OCI-LY1 (cell line): ENCODE results near the gene TIPRL.

ENCODE experiments used
- H2AFZ ChIP-seq: fragments of 200-600 bp; sonication (generic), shearing (Covaris generic); 2 replicates; pipeline ENCODE4 v1.6.0; 2014; ENCODE audit warnings: antibody characterized with exemption, mild to moderate bottlenecking, low read length
- H3F3A ChIP-seq: fragments of 200-600 bp; sonication (generic), shearing (Covaris generic); 2 replicates; pipeline ENCODE4 v1.6.0; 2014; ENCODE audit warnings: mild to moderate bottlenecking, antibody characterized with exemption, low read length, moderate library complexity; ENCODE audit not compliant: insufficient read depth
- H3K27ac ChIP-seq: fragments of 200-600 bp; sonication (generic); 2 replicates; pipeline ENCODE4 v1.5.1; 2014; ENCODE audit warnings: low read length, mixed run types, mild to moderate bottlenecking, low read depth; ENCODE audit not compliant: poor library complexity, severe bottlenecking
- H3K27me3 ChIP-seq: fragments of 200-600 bp; sonication (generic); 2 replicates; pipeline ENCODE4 v1.6.0; 2014; ENCODE audit warnings: antibody characterized with exemption, mild to moderate bottlenecking, low read length, moderate library complexity; ENCODE audit not compliant: insufficient read depth
- H3K36me3 ChIP-seq: fragments of 200-600 bp; sonication (generic); 2 replicates; pipeline ENCODE4 v1.6.1; 2014; ENCODE audit warnings: mild to moderate bottlenecking, antibody characterized with exemption, low read length, moderate library complexity, mixed read lengths; ENCODE audit not compliant: insufficient read depth
- H3K4me1 ChIP-seq: fragments of 200-600 bp; sonication (generic); 2 replicates; pipeline ENCODE4 v1.5.1; 2014; ENCODE audit warnings: mild to moderate bottlenecking, low read length, moderate library complexity; ENCODE audit not compliant: insufficient read depth, severe bottlenecking
- H3K4me2 ChIP-seq: fragments of 200-600 bp; sonication (generic), shearing (Covaris generic); 2 replicates; pipeline ENCODE4 v1.6.1; 2014; ENCODE audit warnings: low read length
- H3K4me3 ChIP-seq: fragments of 200-600 bp; sonication (generic); 2 replicates; pipeline ENCODE4 v1.5.1; 2014; ENCODE audit warnings: low read length, low read depth, mild to moderate bottlenecking, mixed read lengths; ENCODE audit not compliant: poor library complexity, severe bottlenecking
- H3K79me2 ChIP-seq: fragments of 200-600 bp; shearing (Covaris generic); 2 replicates; pipeline ENCODE4 v1.6.1; 2016; ENCODE audit warnings: mixed run types, low read length, mixed read lengths; ENCODE audit not compliant: insufficient read depth
- H3K9ac ChIP-seq: fragments of 200-600 bp; sonication (generic), shearing (Covaris generic); 2 replicates; pipeline ENCODE4 v1.6.1; 2014; ENCODE audit warnings: mild to moderate bottlenecking, low read length, mixed read lengths
- H3K9me2 ChIP-seq: fragments of 200-600 bp; sonication (generic), shearing (Covaris generic); 2 replicates; pipeline ENCODE4 v1.6.1; 2014; ENCODE audit warnings: low read depth, mild to moderate bottlenecking, low read length, mixed read lengths
- H3K9me3 ChIP-seq: fragments of 200-600 bp; shearing (Covaris generic); 2 replicates; pipeline ENCODE4 v1.6.1; 2014; ENCODE audit warnings: low read length, mixed read lengths
- H4K20me1 ChIP-seq: fragments of 200-600 bp; sonication (generic), shearing (Covaris generic); 2 replicates; pipeline ENCODE4 v1.6.0; 2016; ENCODE audit warnings: mild to moderate bottlenecking, low read length; ENCODE audit not compliant: insufficient read depth
- EZH2 ChIP-seq: fragments of 200-600 bp; sonication (generic), shearing (Covaris generic); IDR thresholded peaks from 2 replicates; pipeline ENCODE4 v1.8.0; 2017; ENCODE audit warnings: borderline replicate concordance, mixed run types, mild to moderate bottlenecking, antibody characterized with exemption, low read length, moderate library complexity, mixed read lengths
- TF ChIP-seq, protein P1 (sequence below): fragments of 200-600 bp; sonication (generic), shearing (Covaris generic); IDR thresholded peaks from 2 replicates; pipeline ENCODE4 v1.5.1; 2017; ENCODE audit warnings: mild to moderate bottlenecking, antibody characterized with exemption, low read length, moderate library complexity, mixed read lengths

Gene TIPRL

DNA sequence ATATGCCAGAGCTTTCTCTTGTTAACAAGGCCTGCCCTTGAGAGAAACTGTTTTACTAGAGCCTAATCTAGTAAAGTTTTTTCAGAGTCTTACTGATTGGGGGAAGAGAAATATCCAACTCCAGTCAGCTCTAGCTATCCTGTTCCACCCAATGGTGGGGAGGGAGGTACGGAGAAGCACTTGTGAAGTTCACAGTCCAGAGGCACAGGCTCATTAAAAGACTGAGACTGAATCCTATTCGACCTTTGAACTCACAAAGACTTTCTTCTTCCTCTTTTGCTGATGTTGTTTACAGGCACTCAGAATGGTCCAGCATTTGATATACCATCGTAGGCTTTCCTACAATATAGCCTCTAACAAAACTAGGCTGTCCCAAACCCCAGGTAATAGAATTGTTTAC, 31.6 kb downstream of the TIPRL start:
- Histone ChIP-seq H3K9me3 (peaks cover 6% of the 10 kb centered on the region; the same call in 1 of the 2 replicates), H3K27ac (no peak overlapping the region), H4K20me1 (no peaks in the 10 kb centered on the region), H3K4me1 (no peaks in the 10 kb centered on the region), H3K79me2 (no peaks in the 10 kb centered on the region), H3K27me3 (no peaks in the 10 kb centered on the region), H3K9me2 (no peaks in the 10 kb centered on the region), H3K9ac (no peak overlapping the region), H3K4me3 (no peak overlapping the region), H3K4me2 (no peak overlapping the region), H3K36me3 (no peaks in the 10 kb centered on the region; the same call in 1 of the 2 replicates), H2AFZ (no peak overlapping the region), H3F3A (no peaks in the 10 kb centered on the region)
- TF ChIP-seq EZH2: no peak
- TF ChIP-seq, protein P1, sequence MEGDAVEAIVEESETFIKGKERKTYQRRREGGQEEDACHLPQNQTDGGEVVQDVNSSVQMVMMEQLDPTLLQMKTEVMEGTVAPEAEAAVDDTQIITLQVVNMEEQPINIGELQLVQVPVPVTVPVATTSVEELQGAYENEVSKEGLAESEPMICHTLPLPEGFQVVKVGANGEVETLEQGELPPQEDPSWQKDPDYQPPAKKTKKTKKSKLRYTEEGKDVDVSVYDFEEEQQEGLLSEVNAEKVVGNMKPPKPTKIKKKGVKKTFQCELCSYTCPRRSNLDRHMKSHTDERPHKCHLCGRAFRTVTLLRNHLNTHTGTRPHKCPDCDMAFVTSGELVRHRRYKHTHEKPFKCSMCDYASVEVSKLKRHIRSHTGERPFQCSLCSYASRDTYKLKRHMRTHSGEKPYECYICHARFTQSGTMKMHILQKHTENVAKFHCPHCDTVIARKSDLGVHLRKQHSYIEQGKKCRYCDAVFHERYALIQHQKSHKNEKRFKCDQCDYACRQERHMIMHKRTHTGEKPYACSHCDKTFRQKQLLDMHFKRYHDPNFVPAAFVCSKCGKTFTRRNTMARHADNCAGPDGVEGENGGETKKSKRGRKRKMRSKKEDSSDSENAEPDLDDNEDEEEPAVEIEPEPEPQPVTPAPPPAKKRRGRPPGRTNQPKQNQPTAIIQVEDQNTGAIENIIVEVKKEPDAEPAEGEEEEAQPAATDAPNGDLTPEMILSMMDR: no peak

DNA sequence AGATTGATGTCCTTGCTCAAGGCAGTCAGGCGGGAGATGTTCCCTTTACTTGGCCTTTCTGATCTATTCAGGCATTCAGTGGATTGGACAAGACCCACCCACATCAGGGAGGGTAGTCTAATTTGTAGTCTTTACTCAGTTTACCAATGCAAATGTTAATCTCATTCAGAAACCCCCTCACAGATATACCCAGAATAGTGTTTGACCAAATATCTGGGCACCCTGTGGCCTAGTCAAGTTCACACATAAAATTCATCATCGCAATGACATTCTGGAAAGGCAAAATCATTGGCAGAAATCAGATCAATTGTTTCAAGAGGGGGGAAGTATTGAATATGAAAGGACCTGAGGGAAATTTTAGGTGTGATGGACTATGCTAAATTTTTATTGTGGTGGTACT, 34.6 kb downstream of the TIPRL start:
- H3K4me3 ChIP-seq: no peak overlapping the region
- H3K79me2 ChIP-seq: no peaks in the 10 kb centered on the region
- no peak overlapping the region for H3K9ac ChIP-seq
- peaks cover 6% of the 10 kb centered on the region; the same call in 1 of the 2 replicates for H3K9me3 ChIP-seq
- no peaks in the 10 kb centered on the region for H3K4me1 ChIP-seq
- H3F3A ChIP-seq: no peaks in the 10 kb centered on the region
- no peaks in the 10 kb centered on the region for H3K9me2 ChIP-seq
- H3K36me3 ChIP-seq: no peaks in the 10 kb centered on the region; the same call in 1 of the 2 replicates
- H2AFZ ChIP-seq: no peak overlapping the region
- no peak for TF ChIP-seq EZH2
- TF ChIP-seq, protein P1: no peak
- H3K4me2 ChIP-seq: no peak overlapping the region
- H3K27ac ChIP-seq: no peak overlapping the region
- H4K20me1 ChIP-seq: no peaks in the 10 kb centered on the region
- H3K27me3 ChIP-seq: no peaks in the 10 kb centered on the region

DNA sequence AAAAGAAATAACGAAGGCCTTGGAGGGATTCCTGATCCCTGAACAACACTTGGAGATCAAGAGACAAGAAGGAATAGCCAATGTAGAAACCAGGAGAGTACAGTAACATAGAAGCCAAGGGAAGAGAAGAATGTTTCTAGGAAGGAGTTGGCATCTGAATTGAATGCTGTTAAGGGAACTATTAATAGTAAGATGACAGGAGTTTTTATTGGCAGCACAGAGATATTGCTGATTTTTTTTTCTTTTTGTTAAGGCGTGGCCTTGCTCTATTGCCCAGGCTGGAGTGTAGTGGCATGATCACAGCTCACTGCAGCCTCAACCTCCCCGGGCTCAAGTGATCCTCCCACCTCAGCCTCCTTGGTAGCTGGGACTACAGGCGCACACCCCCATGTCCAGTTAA, 37.4 kb downstream of the TIPRL start:
- peaks cover 6% of the 10 kb centered on the region; the same call in 1 of the 2 replicates for H3K9me3 ChIP-seq
- no peaks in the 10 kb centered on the region for H3F3A ChIP-seq
- no peak overlapping the region for H3K4me2 ChIP-seq
- H3K4me3 ChIP-seq: no peak overlapping the region
- no peak overlapping the region for H3K27ac ChIP-seq
- no peak overlapping the region for H2AFZ ChIP-seq
- no peaks in the 10 kb centered on the region for H3K79me2 ChIP-seq
- no peaks in the 10 kb centered on the region; the same call in 1 of the 2 replicates for H3K36me3 ChIP-seq
- no peak for TF ChIP-seq EZH2
- TF ChIP-seq, protein P1: no peak
- no peaks in the 10 kb centered on the region for H4K20me1 ChIP-seq
- no peaks in the 10 kb centered on the region for H3K27me3 ChIP-seq
- H3K9me2 ChIP-seq: no peaks in the 10 kb centered on the region
- no peaks in the 10 kb centered on the region for H3K4me1 ChIP-seq
- H3K9ac ChIP-seq: no peak overlapping the region
